RPMI8226 (cell line): ENCODE results near the gene CDS1.
"Not testable (repeated sequence)": the region's sequence is repeated elsewhere in the genome, so short reads cannot be mapped to it uniquely, and the experiment has no call there.

Experiments used
- DNase-seq: peaks from one replicate; pipeline ENCODE4 v3.0.0-alpha.2; 2015

The CDS1 gene

DNA sequence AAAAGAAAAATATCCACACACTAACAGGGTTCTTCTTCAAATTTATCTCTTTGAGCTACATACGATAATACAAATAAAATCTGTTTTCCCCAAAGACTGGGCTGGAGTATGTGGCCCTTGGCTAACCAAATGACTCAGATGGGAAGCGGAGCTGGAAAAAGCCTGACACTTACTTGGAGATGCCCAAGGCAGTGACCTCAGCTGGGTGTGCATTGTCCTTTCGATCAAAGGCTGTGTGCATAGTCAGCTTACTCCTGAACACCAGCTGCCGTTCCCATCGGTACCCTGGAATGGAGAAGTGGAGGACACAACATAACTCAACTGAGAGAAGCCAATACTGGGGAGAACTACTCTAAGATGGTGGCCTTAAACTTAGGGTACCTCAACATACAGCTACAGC is 95.1 kb downstream of the CDS1 start:
- DNase-seq: no peak

DNA sequence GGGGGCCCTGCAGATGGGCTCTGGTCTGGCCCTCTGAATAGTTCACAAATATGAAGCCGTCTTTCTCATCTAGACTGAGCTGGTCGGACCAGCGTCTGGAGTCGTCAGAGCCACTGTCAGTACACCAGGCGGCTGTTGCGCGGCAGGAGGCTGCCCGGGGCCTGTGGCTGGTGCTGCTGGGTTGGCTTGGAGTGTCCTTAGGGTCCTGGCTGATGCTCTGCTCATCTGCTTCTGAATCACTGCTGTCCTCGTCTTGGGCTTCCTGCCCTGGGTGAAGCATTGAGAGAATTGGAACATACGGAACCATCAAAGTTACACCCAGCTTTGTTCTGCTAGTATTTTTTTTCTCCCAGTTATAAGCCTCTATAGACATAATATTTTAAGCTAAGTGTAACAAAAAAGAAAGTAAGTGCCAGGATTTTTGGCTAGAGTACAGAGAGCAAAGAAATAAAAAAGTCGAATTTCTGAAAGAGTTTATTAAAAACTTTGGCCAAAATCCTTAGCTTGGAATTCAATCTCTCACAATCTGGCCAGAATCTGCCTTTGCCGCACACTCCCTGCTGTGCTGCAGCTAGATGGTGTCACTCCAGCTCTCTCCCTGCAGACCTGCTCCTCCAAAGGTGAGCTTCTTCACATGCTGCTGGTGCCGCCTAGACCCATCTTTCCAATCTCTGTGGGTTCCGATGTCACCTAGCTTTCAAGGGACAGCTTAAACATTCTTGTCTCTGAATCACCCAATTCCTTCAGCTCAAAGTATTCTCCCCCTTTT is 96.2 kb downstream of the CDS1 start:
- DNase-seq: no peak

DNA sequence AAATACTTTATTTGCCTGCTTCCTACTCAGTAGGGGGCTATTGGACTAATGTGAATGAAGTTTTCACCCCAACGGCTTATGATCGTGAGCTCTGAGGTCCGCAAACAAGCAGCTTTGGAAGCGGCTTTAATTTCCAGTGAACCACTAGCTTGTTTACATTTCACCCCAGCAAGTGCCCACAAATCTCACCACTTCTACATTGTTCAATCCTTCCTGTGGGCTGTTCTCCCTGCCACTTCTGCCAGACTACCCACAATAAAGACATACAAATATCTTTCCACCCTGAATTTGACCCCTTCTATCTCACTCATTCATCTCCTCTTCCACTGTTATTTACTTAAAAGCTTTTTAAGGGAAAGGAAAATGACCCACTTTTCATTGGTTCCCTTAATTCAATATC is 98.0 kb downstream of the CDS1 start:
- no peak for DNase-seq

DNA sequence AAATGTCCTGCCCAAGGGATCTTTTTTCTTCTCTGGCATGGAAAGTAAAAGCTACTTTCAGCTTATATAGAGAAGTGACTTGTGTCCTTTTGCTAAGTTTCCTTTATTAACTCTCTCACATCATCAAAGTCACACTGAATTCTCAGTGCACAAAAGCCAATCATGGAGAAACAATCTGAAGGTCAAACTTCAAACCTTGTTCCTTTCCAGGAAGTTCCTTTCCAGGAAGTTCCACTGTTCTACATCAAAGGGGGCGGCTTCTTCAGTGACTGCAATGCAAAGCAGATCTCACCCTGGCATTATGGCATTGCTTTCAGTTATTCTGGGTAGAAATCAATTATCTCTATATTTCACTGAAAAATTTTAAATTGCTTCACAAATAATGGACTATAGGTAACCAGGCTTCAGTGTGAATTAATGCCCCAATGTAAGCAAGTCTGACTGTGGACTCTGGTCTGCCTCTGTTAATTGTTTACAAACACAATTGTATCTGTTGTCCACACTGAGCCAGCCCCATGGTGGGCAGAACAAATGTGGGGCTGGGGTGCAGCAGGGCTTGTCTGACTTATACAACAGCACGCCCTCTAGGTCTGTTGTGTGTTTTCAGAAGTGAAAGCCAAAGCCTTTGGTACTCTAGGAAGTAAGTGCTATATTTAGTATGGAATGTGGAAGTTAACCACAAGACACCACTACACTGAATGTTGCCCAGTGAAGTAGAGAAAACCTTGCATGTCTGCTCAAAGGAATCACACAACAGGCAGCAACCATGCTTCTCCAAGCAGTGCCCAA is 98.8 kb downstream of the CDS1 start:
- DNase-seq: peak; percentile 63

DNA sequence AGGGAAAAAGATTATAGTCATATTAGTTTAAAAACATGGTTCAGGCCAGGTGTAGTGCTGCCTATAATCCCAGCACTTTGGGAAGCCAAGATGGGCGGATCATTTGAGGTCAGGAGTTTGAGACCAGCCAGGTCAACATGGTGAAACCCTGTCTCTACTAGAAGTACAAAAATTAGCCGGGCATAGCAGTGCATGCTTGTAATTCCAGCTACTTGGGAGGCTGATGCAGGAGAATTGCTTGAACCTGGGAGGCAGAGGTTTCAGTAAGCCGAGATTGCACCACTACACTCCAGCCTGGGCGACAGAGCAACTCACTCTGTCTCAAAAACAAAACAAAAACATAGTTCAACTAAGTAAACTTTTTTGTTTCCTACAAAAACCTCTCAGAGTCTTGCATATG is 99.7 kb downstream of the CDS1 start:
- DNase-seq: not testable (repeated sequence)

DNA sequence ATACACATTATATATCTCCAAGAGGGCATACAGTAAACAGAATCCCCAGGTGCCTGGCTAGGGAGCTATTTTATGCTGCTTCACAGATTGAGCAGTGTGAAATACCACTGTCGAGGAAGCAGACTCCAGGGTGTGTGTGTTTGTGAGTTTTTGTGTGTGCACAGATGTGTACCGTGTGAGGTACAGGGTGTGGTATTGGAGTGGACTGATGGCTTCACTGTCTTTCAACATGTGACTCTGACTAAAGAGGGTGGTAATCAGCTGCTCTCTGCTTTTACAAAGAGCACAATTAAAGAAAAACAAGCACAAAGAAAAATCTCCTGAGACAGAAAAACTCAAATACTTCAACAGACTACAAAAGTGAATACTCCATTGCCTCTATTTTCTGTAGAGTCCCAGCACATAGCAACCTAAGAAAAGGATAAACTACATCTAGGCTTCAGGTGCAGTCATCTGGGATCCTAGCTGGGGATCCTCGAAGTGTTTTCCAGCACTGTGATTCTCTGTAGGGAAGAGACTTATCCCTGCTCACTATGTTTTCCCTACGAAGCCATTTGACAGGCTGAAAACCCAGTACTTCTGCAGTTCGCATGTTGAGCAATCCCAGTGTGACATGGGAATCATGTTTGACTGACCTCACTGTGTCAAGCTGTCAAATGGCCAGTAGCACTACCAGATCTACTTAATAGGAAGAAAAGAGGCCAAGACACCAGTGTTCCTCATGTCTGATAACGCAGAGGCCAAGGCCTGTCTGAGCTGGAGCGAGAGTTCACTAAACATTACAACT is 100.3 kb downstream of the CDS1 start:
- no peak for DNase-seq

DNA sequence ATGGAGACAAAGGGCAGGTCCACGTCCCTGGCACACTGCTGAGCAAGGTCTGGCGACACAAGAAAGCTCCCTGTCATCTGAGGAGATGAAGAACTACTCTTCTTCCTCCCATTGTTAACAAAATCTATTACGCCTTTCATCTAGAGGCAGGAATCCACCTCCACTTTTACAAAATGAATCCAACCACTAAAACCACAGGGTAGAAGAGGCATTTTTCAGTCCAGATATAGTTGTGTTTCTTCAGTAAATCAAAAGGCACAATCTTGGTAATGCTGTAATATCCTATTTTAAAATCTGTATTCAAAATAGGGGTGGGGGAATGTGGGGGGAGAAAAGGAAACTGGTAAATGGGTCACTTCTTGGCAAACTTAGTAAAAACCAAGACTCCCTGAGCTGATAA is 101.4 kb downstream of the CDS1 start:
- no peak for DNase-seq

DNA sequence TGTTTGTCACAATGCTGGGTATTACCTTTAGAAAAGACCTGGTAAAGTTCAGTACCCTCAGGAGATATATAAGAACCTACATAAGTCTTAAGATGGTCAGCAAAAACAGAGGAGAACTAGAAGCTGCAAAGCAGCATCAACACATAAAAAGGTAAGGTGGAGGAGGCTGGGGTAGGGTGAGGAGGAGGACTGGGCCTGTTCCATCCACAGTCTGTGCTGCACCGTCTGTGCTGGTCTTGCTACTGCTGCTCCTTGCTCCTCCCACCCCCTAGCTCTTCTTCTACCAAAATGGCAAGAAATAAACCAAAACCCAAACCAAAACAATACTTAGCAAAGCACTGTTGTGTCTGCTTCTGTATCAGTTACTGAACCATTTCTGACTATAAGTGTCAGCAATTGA is 102.2 kb downstream of the CDS1 start:
- DNase-seq: no peak

DNA sequence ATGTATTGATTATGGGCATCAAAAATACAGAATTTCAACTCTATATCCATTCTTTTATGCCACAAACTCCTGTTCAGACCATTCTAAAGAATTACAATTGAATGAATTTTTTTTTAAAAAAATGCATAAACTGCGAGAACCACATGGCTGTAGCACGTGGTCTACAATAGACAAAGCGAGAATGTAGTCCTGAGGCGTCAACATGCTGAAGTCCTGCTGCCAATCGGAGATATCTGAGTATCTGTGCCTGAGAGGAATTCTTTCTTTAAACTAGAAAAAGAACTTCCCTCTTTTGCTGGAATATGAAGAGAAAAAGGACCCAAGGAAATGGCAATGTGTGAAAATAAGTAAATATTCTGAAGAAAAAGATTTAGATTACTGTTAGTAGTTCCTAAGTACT is 105.7 kb downstream of the CDS1 start:
- DNase-seq: no peak

DNA sequence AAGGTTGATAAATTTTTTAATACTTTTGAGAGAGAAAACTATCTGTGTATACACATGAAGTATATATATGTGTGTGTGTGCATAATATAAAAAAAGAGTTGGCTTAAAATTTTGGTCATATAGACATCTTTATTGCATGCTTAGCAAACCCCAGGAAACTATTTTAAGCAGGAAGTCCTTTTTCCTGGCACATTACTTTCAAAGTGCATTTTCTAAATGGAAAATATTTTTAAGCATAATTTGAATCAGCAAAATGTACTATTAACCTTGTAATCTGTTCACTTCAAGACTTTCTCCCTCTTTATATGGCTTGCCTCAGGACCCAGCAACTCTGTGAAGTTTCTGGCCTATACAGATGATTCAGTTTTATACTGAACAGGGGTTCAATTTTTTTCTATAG is 106.3 kb downstream of the CDS1 start:
- no peak for DNase-seq

DNA sequence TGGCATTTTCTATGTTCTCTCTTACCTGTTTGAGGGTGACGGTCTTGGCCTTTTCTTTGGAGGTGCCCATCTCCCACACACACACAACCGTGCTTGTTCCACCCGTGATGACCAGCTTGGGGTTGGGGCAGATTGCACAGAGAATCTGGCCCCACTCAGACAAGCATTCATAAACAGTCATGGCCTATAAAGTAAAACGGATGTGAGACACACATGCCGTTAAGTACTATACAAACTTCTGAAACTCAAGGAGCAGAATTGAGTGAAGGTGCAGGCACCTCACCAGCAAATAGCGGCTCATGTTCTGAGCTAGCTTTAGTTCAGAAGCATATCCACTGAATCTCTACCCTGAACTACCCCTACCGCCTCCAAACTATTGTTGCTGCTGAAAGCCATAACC is 107.6 kb downstream of the CDS1 start:
- DNase-seq: no peak

DNA sequence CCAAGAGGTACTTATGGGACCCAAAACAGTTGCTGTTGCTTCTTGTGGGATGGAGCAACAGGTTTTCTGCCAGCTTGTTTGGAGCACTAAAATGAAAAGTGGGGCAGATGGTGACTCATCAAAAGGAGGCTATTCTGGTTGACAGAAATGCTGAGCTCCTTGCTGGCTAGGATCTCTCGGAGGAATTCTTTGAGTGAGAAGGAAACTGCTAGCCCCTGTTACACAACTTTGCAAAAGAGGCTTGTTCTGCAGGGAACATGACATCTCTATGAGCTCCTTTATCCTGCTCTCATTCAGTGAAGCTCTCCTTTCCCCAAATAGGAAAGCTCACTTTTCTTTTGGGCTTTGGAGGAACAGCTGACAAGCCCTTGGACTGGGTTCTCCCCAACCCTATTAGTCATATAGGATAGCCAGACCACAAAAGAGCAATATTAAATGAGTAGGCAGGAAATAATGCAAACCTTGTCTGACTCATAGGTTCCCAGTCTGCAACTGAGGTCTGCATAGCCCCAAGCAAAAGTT is 108.3 kb downstream of the CDS1 start:
- DNase-seq: peak; percentile 45

DNA sequence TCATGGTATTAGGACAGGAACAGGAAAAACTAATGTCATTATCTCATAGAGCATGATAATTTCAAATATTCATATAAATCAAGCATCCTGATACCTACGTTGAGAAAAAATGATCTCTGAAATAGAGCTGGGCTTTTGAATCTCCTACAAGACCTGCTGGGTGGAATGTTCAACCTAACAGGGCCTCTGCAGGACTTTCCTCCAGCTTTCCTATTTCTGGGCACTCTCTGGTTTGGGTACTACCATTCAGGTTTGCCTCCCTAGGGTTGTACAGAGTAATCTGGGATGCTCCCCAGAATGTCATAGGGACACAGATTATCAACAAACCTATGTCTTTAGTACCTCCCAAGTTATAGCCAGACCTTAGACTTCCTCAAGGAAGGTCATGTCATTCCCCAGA is 108.9 kb downstream of the CDS1 start:
- no peak for DNase-seq

DNA sequence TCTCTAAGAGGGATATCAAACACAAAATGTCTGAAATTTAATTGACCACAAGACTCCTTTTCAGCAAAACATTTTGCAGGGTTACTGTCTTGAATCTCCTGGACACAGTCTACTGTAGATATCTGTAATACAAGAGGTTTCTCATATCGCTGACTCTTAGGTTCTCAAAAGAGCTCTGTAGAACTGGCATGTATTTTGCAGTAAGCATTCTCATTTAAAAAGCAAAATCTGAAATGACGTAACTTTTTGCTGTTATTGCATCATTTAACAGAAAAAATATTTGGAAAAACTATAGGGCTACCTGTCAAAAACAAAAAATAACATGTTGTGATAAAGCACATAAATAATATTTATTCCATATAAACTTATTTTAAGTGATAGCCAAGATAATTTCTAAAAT is 114.2 kb downstream of the CDS1 start:
- no peak for DNase-seq

DNA sequence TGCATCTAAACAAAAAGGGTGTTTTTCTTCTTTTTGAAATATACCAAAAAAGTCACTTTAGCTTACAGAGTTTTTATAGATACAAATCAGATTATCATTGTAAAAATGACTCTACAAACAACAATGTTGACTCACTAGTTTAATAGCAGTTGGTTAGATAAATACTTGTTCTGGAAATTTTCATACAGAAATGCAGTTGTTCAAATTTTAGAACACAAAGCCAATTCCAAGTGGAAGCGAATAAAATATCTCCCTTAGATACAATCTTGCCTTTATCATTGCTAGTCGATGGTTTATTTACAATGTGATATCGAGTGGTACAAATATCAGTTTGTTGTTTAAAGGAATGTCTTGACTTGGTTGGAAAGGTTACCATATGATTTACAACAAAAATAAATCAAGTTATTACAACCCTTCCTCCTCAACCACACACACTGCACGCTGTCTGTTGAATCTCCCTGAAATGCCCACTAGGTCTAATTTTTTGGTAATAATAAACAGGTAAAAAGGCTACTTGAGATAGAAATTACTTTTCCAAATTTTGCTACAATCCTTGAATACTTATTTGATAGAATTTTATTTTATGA is 114.8 kb downstream of the CDS1 start:
- DNase-seq: no peak

DNA sequence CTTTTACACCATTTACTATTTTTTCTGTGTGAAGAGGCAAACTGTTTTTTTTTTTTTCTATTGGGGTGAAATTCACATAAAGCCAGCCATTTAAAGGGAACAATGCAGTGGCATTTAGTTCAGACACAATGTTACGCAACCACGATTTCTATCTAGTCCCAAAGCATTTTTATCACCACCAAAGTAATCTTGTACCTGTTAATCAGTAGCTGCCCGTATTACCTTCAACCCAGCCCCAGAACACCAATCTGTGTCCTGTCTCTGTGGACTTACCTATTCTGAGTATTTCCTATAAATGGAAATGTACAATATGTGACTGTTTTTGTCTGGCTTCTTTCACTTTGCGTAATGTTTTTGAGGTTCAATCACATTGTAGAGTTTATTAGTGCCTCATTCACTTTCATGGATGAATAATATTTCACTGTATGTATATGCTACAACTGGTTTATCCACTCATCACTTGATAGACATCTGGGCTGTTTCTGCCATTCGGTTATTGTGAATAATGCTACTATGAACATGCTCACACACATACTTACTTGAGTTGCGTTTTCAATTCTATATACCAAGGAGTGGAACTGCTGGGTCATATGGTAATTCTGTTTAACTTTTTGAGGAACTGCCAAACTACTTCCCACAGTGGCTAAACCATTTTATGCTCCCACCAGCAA is 116.2 kb downstream of the CDS1 start:
- no peak for DNase-seq
